ENCODE measurements around the gene INAFM2.

INAFM2 gene

DNA sequence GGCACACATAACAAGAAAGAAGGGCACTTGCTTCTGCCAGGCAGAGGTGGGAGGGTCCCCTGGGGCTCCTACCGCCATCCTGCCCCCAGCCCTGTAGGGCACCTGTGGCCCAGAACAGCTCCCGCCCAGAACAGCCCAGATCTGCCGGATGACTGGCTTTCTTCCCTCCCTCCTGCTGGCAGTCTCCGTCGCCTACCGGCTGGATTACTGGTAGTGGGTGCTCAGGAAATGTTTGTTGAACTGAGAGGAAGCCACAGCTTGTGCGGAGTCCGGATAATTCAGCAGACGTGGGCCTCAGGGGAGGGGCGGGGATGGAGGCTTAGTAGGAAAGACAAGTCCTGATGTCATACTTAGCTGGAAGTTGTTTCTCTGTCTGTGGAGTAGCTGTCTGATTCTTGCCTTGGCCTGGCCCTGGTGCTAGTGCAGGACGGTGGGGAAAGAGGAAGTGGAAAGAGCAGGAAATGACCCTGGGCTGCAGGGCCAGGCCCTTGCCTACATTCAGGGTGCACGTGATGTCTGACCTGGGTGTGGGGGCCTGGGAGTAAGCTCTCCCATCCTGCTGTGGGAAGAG, 10.5 kb downstream of the INAFM2 start:
- FAIRE-seq = no peak
- no peak for DNase-seq (ENCODE audit: insufficient read length)
- TF ChIP-seq TAF1 (IDR thresholded peaks at IDR 0.05; ENCODE audit: borderline replicate concordance, low read depth, low read length) (no peak), POLR2AphosphoS5 (IDR thresholded peaks at IDR 0.05; ENCODE audit: low read depth, low read length) (no peak), POLR2A (IDR thresholded peaks at IDR 0.05; ENCODE audit: low read depth, low read length) (no peak)

DNA sequence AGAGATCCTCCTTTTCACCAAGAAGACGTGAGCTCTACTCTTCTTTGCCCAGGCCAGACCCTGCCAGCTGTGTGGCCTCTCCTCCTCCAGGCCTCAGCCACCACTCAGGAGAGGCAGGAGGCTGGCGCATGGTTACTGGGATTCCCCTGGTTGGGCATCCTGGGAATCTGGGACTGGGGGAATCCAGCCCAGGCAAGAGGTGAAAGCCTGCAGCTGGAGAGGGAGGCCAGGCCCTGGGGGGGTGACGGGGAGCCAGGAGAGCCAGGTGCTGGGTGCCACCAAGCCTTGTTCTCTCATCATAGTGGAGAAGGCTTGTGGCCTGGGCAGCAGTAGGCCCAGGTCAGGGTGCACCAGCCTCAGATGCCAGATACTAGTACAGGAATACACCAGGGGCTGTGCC, 11.0 kb downstream of the INAFM2 start:
- DNase-seq (ENCODE audit: insufficient read length) (no peak), FAIRE-seq (no peak)
- TF ChIP-seq TAF1 (IDR thresholded peaks at IDR 0.05; ENCODE audit: borderline replicate concordance, low read depth, low read length) (no peak), POLR2AphosphoS5 (IDR thresholded peaks at IDR 0.05; ENCODE audit: low read depth, low read length) (no peak), POLR2A (IDR thresholded peaks at IDR 0.05; ENCODE audit: low read depth, low read length) (no peak)

DNA sequence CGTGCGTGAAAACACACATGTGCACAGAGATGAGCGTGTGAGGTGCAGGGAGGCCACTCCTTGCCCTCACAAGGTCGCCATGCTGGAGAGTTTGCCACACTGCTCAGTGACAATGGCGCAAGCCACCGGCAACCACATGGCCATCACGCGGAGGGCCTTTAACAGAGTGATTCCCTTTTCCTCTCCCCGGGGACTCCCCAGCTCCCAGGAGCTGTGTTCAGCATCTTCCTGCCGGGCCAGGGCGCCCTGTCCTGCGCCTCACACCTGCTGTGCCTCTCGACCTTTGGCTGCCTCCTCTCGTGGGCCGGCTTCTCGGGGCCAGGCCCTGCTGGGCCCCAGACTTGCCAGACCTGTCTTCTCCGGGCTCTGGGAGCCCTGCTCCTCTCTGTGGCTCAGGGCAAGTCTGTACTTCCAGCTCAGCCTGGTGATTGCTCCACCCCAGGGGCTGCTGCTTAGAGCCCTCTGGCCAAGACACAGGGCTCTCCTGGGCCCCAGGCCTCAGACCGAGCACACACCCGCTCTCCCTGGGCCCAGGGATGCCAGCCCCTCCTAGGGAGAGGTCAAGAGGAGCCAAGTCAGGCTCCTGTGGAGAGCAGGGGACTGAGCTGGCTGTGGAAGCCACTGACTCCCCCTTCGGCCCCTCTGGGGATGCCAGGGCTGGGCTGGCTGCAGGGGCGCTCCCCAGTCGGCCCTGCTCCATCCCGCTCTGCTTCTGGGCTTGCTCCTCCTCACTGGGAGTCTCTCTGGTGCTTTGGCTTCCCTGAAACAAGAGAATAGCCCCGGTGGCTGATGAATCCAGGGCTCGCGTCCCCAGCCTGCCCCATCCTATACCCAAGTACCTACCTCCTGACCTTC, 11.7 kb downstream of the INAFM2 start:
- FAIRE-seq = no peak
- TF ChIP-seq TAF1 (IDR thresholded peaks at IDR 0.05; ENCODE audit: borderline replicate concordance, low read depth, low read length) (no peak), POLR2A (IDR thresholded peaks at IDR 0.05; ENCODE audit: low read depth, low read length) (no peak), POLR2AphosphoS5 (IDR thresholded peaks at IDR 0.05; ENCODE audit: low read depth, low read length) (no peak)
- no peak for DNase-seq (ENCODE audit: insufficient read length)

DNA sequence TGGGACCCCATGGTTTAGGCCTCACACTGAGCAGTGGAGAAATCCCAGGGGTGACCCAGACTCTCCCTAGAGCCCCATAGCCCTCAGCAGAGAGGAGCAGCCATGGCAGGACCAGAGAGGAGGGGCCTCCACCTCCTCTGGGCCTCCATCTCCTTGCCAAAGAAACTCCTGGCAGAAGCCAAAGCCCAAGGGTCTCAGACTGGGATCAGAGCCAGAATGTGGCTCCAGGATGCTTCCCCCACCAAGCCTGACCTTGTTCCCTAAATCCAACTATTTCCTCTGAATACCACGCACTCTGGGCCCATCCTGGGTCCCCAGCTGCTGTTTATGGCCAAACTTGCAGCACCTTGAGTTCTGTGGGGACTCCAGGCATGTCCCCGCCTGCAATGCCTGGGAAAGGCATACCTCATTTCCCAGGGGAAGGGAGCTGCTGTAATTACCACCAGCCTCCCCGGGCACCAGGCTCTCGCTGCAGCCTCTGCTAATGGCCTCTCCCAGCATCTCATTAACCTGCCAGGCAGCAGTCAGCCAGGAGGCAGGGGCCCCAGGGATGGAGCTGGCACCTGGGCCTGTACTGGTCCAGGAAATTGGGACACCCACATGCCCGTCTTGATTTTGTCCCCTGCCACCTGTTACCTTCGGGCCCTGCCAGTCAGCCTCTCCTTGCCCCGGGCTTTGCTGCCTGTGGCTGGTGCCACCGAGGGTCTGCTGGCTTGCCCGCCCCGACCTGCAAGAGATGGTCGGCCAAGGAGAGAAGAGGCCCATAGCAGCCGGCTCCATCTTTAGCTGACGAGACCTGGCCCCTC, 12.6 kb downstream of the INAFM2 start:
- no peak for FAIRE-seq
- TF ChIP-seq POLR2A (IDR thresholded peaks at IDR 0.05; ENCODE audit: low read depth, low read length) = no peak

DNA sequence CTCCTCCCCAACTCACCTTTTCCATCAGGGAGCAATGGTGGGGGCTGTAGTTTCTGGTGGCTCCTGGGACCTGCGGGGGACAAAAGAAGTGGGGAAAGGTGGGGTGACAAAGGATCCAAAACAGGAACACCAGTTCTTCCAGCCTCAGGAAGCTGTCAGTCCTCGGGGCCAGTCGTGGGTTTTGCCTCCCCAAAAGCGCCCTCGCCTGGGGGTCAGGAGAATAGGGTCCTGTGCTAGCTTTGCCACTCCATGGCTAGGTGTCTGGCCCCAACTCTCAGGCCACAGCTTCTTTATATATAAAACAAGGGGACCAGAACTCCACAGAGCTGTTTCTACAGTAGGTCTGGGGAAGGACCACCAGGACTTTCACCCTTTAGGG, 13.2 kb downstream of the INAFM2 start:
- no peak for TF ChIP-seq POLR2AphosphoS5 (IDR thresholded peaks at IDR 0.05; ENCODE audit: low read depth, low read length)
- TF ChIP-seq POLR2A (IDR thresholded peaks at IDR 0.05; ENCODE audit: low read depth, low read length) = no peak
- TF ChIP-seq TAF1 (IDR thresholded peaks at IDR 0.05; ENCODE audit: borderline replicate concordance, low read depth, low read length) = no peak
- DNase-seq (ENCODE audit: insufficient read length) = no peak
- peak; percentile 71 for FAIRE-seq

More for the DNA sequence above, 12.6 kb downstream of the INAFM2 start:
- DNase-seq (ENCODE audit: insufficient read length) = no peak

DNA sequence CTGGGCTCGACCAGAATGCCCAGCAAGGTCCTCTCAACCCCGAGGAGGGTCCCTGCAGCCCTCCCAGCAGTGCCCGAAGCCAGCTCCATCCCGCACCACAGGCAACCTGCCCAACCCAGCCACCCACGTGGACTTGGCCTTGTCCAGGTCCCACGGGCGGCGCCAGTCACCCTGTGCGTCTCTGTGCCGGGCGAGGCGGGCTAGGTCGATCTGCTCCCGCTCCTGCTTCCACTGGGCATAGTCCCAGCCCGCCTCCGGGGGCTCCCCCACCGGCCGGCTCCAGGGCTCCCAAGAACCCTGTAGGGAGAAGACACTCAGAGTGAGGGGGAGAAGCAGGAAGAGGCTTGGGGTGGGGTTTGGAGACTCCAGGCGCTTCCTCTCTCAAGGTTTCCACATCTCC, 14.1 kb downstream of the INAFM2 start:
- TF ChIP-seq POLR2A (IDR thresholded peaks at IDR 0.05; ENCODE audit: low read depth, low read length) (no peak), POLR2AphosphoS5 (IDR thresholded peaks at IDR 0.05; ENCODE audit: low read depth, low read length) (no peak), TAF1 (IDR thresholded peaks at IDR 0.05; ENCODE audit: borderline replicate concordance, low read depth, low read length) (no peak)
- FAIRE-seq = no peak
- DNase-seq (ENCODE audit: insufficient read length) = no peak

DNA sequence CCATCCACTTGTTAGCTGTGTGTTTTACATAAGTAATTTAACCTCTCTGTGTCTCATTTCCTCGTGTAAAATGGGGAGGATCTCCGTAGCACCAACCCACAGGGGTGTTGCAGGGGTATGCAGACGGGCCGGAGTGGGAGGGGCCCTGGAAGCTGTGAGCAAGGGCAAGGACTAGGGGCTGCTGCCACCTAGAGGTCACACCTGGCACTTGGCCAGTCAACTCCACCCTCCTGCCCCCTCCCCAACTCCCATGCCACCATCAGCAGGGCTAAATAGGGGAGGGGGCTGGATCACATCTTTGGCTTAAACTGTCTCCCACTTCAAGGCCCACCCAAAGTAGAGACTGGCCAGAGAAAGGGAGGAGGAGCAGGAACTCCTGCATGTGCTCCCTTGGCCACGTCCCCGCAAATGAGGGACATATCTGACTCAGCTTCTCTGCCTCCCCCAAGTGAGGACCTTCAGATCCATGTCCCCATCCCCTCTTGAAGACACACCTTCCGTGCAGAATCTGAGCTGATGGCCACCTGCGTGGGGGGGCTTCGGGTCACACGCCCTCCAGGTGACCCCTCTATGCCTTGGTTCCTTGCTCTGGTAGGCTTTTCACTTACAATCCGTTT, 14.7 kb downstream of the INAFM2 start:
- FAIRE-seq (peak; percentile 96), DNase-seq (ENCODE audit: insufficient read length) (peak; percentile 96)
- TF ChIP-seq POLR2AphosphoS5 (IDR thresholded peaks at IDR 0.05; ENCODE audit: low read depth, low read length) = no peak
- no peak for TF ChIP-seq POLR2A (IDR thresholded peaks at IDR 0.05; ENCODE audit: low read depth, low read length)
- no peak for TF ChIP-seq TAF1 (IDR thresholded peaks at IDR 0.05; ENCODE audit: borderline replicate concordance, low read depth, low read length)

DNA sequence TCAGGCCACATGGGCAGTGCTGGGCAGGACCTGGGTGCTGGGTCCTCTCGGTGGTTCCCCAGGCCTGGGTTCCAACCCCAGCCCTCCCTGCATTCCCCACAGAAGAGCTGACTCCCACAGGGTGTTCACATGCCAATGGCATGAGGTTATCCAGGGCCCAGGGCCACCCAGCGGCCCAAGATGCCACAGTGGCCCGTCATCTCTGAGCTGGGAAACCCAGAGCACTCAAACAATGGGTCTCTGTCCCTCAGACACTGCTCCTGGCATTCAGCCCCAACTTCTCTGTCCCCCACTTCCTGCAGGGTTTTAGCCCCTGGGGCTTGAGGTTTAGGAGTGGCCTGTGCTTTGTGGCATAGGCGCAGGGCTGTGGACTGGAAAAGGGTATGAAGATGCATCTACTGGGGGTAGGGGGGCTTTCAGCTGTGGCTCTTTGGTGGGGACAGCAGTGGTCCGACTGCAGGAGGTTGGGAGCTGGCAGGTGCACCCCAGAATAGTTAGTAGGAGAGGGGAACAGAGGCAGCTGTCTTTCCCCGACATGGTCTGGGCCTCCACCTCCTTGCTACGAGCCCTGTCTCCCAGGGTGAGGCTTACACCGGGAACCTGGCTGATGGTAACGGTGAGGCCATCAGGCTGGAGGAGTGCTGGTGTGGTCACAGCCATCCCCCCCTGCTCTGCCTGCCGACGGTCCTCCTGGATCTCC, 15.6 kb downstream of the INAFM2 start:
- no peak for FAIRE-seq
- DNase-seq (ENCODE audit: insufficient read length) = no peak
- TF ChIP-seq TAF1 (IDR thresholded peaks at IDR 0.05; ENCODE audit: borderline replicate concordance, low read depth, low read length) (no peak), POLR2A (IDR thresholded peaks at IDR 0.05; ENCODE audit: low read depth, low read length) (no peak), POLR2AphosphoS5 (IDR thresholded peaks at IDR 0.05; ENCODE audit: low read depth, low read length) (no peak)

DNA sequence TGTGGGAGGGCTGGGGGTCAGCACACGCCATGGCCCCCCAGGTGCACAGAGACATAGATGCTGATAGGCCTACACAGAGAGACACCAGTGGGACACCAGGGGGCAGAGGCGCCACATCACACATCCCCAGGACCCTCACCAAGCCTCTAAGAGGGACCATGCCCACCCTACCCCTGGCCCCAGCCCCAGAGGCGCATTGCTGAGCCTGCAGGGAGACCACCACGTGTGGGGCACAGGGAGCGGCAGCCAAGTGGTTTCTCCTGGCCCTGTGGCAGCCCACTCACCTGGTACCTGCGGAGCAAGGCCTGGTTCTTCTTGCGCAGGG, 16.1 kb downstream of the INAFM2 start:
- TF ChIP-seq POLR2A (IDR thresholded peaks at IDR 0.05; ENCODE audit: low read depth, low read length) (no peak), TAF1 (IDR thresholded peaks at IDR 0.05; ENCODE audit: borderline replicate concordance, low read depth, low read length) (no peak), POLR2AphosphoS5 (IDR thresholded peaks at IDR 0.05; ENCODE audit: low read depth, low read length) (no peak)
- no peak for FAIRE-seq
- DNase-seq (ENCODE audit: insufficient read length) = no peak

DNA sequence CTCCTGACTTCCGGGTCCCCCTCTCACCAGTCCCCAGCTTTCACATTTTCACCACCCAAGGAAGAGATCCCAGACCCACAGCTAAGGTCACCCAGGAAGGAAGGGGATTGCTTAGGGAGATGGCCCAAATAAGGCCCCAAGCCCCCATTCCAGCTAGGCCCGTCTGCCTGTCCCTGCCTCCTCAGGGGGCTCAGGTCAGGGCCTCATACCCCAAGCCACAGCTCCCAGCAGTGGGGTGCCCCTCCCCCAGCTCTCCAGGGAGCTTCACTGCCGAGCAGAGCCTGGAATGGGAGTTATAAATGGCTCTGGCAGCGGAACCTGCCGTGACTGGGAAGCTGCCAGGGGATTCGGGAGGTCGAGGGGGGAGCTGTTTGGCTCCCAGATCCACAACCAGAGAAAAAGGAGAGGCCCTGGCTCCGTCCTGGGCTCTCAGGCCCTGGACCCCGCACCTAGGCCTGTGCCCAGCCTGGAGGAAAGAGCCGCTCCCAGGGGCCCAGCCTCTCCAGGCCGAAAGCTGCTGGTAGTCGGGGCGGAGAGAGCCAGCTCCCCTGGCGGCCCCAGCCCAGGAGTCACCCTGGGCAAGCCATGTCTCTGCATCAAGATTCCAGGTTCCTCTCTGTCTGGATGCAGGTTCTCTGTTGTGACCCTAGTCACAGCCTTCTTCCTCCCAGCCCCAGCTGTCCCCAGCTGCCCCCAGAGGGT, 16.7 kb downstream of the INAFM2 start:
- DNase-seq (ENCODE audit: insufficient read length) (no peak), FAIRE-seq (no peak)
- TF ChIP-seq TAF1 (IDR thresholded peaks at IDR 0.05; ENCODE audit: borderline replicate concordance, low read depth, low read length) = no peak
- TF ChIP-seq POLR2A (IDR thresholded peaks at IDR 0.05; ENCODE audit: low read depth, low read length) = no peak
- TF ChIP-seq POLR2AphosphoS5 (IDR thresholded peaks at IDR 0.05; ENCODE audit: low read depth, low read length) = no peak
